Fibroblast of skin of left quadriceps (primary cell): ENCODE data around the gene PTGDS.

Experiments used
- DNase-seq, 2 experiments: peaks; one replicate each; pipeline ENCODE4 v3.0.0-alpha.2; 2013; ENCODE audit warnings: low read depth in 2 of 2

Gene PTGDS

GRCh38 chr9:137009217-137009616 is 31.9 kb downstream of the PTGDS start:
- DNase-seq, result no peak

- DNase-seq, result no peak
Measured at GRCh38 chr9:137009938-137010732, 32.8 kb downstream of the PTGDS start.

- DNase-seq, result no peak
Measured at GRCh38 chr9:137011156-137011555, 33.9 kb downstream of the PTGDS start.

GRCh38 chr9:137011907-137012675 is 34.8 kb downstream of the PTGDS start:
- no peak for DNase-seq

GRCh38 chr9:137012694-137013570 is 35.6 kb downstream of the PTGDS start:
- no peak for DNase-seq

- no peak for DNase-seq
Measured at GRCh38 chr9:137013571-137013940, 36.3 kb downstream of the PTGDS start.

GRCh38 chr9:137014166-137014565 is 36.9 kb downstream of the PTGDS start:
- no peak for DNase-seq

- no peak for DNase-seq
Measured at GRCh38 chr9:137014776-137015539, 37.7 kb downstream of the PTGDS start.

- DNase-seq, result no peak
Measured at GRCh38 chr9:137015540-137015930, 38.2 kb downstream of the PTGDS start.

- DNase-seq, result no peak
Measured at GRCh38 chr9:137015976-137016375, 38.7 kb downstream of the PTGDS start.

GRCh38 chr9:137016436-137016835 is 39.1 kb downstream of the PTGDS start:
- DNase-seq, result no peak

- DNase-seq, result no peak
Measured at GRCh38 chr9:137017071-137017470, 39.8 kb downstream of the PTGDS start.

GRCh38 chr9:137017791-137018497 is 40.6 kb downstream of the PTGDS start:
- no peak for DNase-seq

- DNase-seq, result no peak
Measured at GRCh38 chr9:137018761-137019559, 41.7 kb downstream of the PTGDS start.

- no peak for DNase-seq
Measured at GRCh38 chr9:137019891-137020683, 42.8 kb downstream of the PTGDS start.

GRCh38 chr9:137020771-137021567 is 43.7 kb downstream of the PTGDS start:
- DNase-seq, result no peak

- no peak for DNase-seq
Measured at GRCh38 chr9:137021568-137021978, 44.3 kb downstream of the PTGDS start.

GRCh38 chr9:137021979-137022661 is 44.8 kb downstream of the PTGDS start:
- no peak for DNase-seq
